Measurements from ENCODE around the gene CDA.

The CDA gene

GRCh38 chr1:20658166-20658915 is 69.4 kb downstream of the CDA start:
- DNase-seq = no peak

GRCh38 chr1:20660363-20660762 is 71.5 kb downstream of the CDA start:
- no peak for DNase-seq

- no peak for DNase-seq
Measured at GRCh38 chr1:20660847-20661206, 71.9 kb downstream of the CDA start.

GRCh38 chr1:20661207-20662109 is 72.6 kb downstream of the CDA start, which contains the start of gene DDOST:
DDOST (minus strand) TSS chr1:20661369; CDS start chr1:20661350, 19 bp downstream.
- DNase-seq = peak; percentile 90

- no peak for DNase-seq
Measured at GRCh38 chr1:20662110-20662475, 73.2 kb downstream of the CDA start.

GRCh38 chr1:20663365-20663764 is 74.5 kb downstream of the CDA start:
- no peak for DNase-seq

GRCh38 chr1:20663969-20664715 is 75.2 kb downstream of the CDA start:
- no peak for DNase-seq

- DNase-seq = no peak
Measured at GRCh38 chr1:20665726-20666125, 76.8 kb downstream of the CDA start.

GRCh38 chr1:20666146-20666545 is 77.2 kb downstream of the CDA start:
- no peak for DNase-seq

GRCh38 chr1:20666804-20667203 is 77.9 kb downstream of the CDA start:
- no peak for DNase-seq
